ENCODE measurements around the gene SMG6.

The SMG6 gene

DNA sequence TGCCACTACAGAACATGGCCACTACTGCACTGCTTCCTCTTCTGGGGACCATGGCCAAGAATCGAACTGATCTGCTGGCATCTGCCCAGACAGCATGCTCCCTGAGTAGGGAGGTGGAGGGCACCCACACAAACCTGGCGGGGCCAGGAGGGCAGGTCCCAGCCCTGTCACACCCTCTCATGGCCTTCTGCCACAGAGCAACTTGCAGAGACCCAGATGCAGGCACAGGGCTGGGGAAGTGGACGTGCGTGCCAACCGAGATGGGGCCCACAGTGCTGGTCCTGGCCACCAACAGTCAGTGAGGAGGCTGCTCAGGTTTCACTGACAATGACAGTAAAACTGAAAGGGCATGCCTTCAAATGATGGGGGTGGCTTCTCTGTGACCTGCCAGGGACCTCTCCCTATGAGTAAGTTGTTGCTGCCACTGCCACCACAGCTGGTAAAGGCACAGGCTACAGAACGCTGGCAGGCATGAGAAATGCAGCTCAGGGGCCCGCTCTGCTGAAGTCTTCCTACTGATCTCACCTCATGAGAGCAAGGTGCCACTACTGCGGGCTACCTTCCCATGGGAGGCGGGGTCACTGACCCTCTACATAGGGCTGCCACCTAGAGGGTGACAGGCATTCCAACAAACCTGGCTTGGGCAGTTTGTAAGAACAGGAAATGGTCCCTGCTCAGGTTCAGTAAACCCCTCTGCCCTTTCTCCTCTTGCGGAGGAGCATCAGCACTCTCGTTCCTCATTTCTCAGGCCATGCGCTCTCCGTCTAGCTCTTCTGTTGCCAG, 233.2 kb downstream of the SMG6 start:
- DNase-seq: peak; percentile 58 to 65

DNA sequence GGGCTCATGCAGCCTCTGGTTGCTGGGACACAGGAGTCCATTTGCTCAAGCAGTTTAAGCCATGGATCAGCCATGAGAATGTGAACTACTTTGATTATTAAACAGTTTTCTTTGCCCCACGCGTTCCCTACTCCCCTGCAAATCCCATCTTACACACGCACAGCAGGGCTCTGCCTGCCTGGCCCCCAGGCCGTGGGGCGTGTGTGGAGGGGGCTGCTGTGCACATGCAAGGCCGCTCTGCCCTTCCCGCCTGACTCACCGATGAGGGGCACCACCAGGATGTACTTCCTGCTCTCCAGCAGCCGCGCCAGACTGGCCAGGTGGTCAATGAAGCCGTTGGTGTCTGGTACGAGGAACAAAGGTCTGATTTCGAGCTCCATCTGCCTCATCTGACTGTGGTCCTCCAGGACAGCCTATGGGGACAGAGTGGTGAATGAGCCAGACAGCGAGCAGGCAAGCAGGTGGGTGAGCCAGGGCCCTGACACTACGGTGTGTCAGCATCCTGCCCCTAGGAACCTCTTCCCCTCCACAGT, 235.0 kb downstream of the SMG6 start:
- no peak for DNase-seq

DNA sequence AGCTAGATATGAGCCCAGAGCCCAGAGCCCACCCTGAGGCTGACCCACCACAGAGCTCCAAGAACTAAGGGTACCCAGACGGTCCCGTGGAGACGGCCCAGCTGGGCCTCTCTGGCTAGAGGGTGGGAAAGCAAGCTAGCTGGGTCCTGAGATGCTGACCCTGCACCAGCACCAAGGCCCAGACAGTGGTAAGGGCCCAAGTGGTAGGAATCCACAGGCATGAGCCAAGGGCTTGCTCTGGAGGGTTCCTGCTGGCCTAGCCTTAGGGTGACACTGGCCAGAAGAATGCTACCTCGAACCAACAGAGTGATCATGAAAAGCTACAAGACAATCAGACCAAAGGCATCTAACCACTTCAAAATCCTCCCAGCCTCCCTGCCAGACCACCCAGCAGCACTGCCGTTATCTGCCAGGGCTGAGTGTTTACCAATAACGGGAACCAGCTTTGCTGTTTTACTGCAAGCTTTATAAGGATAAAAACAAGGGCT, 235.5 kb downstream of the SMG6 start:
- DNase-seq: no peak

DNA sequence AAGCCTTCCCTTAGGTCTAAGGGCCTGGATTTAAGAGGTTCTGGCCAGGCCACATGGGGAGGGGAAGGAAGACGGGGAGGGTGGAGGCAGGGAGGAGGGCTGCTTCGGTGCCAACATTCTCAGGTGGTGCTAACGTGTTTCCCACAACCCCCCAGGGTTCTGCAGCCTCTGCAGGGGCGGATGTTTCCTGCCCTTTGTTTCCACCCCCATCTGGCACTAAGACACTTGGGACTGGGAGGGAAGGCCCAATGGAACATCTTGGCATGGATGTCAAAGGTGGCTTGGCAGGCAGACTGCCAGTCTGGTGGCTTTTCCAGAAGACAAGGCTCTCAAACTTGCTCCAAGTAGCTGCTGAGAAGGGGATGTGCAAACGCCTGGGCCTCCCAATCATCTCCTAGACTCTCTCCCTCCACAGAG, 236.0 kb downstream of the SMG6 start:
- no peak for DNase-seq

DNA sequence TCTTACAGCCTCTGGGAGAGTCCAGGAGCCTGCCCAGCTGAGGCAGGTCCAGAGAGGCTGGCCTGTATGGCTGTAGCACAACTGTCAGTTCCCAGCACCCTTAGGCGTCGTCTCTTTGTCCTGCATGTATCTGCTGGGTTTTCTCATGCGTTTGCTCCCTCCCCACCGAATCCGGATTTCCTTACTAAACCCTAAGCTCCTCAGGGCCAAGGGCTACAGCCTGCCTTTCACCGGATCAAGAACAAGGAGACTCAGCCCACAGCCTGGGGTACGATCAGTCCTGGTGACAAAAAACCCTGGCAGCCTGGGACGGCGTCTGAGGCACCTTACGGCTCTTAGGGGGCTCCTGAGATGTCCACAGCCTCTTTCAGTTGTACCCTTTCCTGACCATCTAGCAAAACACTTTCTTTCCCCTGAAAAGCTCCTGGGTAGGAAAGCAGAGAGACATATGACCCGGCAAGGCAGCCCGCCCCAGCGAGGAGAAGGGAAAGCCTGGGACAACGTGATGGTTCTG, 236.5 kb downstream of the SMG6 start:
- DNase-seq: no peak

DNA sequence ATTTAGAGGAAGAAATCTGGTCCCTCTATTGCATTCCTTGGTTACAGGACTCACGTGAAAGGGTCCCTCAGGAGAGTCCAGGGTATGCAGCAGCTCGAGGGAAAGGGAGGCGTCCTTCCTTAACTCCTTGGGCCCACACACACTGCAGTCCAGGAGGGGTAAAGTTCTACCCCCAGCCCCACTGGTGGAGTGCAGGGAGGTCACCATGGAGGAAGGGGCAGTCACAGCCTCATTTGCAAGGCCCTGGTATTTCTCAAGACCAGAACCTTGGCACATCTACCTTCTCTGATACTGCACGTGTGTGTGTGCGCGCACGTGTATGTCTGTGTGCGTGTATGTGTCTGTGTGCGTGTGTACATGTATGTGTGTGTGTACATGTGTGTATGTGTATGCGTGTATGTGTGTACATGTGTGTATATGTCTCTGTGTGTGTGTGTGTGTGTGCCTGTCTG, 237.6 kb downstream of the SMG6 start:
- no peak for DNase-seq

DNA sequence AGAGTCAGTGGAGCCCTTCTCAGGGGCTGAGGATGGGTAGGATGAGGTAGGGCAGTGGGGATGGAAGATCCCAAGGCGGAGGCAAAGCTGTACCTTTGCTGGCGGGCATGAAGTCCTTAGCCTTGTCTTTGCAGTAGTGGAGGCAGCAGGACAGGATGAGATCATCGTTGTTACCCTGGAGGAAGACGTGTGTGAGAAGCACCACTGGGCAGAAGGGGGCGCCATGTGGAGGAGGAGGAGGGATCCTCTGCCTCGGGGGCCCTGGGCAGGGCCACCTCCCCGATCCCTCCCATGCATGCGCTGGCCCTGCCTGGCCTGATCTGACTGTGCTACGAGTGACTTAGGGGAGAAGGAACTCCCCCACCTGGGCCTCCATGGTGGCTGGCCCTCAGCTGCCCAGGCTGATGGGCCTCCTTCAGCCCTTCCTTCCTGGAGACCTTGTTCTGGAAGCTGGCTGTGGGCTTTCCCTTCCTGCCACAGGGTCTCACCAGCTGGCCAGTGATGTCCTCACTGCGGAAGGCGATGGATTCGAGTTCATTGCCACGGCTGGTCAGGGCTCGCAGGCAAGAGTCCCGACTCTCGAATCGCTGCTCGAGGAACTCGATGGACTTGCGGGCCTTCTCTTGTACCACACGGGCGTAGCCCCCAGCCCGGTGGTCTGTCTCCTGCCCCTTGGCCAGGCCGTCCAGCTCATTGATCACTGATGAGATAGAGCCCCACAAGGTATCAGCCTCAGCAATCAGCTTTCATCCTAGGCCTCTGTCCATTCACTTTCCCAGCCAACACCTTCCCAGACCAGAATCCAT, 238.4 kb downstream of the SMG6 start:
- peak; percentile 68 to 71 for DNase-seq

DNA sequence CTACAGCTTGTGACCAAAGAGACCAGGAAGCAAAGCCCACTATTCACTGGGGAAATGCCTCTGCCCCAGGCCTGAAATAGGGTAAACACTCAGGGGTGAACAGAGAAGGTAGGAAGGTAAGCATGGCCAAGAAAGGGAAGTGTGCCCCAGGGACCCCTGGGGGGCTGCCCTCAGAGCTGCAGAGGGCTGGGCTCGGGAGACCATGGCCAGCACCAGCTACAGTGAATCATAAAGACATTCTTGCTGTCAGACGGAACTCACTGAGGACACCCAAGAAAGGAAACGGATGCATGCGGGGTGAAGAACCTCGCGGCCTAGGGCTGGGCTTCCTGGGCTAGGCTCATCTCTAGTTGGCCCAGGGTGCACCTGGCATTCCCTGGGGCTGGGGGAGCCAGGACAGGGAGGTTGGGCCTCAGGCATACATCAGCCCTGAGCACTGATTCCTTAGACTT, 239.0 kb downstream of the SMG6 start:
- DNase-seq: no peak

DNA sequence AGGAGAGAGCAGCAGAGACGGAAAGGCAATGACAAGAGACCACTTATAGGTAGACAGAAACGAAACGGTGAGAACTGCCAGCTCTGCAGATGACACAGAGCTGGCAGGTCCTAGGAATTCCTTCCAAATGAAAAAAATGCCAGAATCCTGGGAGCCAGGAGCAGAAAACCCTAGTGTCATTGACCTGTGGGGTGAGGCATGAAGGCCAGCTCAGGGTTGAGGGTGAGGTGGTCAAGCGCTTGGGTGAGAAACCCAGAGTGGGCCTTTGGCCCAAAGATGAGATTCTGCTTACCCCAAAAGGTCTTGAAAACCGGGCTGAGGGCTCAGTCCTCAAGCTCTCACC, 239.5 kb downstream of the SMG6 start:
- no peak for DNase-seq

DNA sequence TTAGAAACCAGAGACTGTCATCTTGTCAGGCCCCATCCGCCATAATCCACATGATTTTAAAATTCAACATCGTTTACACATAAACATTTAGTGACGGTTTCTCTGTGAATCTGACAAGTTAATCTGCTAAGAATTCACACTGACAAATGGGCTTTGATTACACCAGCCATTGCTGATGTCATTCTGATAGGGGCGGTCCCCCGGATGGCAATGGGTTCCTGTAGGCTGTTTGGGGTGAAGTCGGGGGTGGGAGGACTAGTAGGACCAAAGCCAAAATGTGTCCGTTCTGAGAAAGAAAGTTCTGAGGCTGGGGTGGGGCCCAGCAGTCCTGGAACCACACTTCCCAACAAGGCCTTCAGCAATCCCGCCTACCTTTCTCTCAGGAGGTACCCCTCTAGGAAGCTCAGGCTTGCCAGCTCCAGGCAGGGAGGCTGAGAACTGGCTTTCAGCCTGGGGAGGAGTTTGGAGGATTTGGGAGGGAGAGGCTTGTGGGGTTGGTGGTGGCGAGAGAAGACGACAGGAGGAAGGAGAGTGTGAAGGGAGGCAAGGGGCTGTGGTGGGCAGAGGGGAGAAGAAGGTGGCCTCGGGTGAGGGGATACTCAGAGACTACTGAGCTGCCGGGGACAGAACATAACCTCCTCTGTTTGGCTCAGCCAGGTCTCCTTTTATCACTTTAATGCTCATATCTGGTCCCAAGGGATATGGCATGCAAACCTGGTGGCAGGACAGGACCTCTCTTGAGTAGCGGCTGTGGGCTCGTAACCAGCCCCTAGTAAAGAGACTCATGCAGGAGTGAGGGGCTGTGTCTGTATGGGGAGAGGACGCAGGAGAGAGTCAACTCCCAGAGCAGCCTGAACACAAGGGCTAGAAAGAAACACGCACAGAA, 240.1 kb downstream of the SMG6 start:
- DNase-seq: no peak

DNA sequence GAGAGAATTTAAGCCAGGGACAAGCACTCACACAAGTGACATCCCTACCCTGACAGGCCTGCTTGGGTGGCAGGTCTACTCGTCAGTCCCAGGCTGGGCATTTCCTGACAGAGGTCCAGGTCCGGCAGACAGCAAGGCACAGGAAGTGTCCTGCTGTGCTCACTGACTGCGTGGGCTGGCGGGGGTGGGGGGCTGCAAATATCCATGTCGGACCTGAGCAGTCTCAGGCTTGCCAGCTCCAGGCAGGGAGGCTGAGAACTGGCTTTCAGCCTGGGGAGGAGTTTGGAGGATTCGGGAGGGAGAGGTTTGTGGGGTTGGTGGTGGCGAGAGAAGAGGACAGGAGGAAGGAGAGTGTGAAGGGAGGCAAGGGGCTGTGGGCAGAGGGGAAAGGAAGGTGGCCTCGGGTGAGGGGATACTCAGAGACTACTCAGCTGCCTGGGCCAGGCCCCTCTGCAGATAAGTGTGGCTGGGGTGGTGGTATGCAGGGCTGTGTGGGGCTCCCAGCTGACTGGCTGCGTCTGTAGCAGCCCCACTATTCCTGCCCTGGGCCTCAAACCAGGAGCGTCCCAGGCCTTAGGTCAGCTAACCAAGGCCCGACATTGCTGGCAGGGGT, 240.9 kb downstream of the SMG6 start:
- no peak for DNase-seq

DNA sequence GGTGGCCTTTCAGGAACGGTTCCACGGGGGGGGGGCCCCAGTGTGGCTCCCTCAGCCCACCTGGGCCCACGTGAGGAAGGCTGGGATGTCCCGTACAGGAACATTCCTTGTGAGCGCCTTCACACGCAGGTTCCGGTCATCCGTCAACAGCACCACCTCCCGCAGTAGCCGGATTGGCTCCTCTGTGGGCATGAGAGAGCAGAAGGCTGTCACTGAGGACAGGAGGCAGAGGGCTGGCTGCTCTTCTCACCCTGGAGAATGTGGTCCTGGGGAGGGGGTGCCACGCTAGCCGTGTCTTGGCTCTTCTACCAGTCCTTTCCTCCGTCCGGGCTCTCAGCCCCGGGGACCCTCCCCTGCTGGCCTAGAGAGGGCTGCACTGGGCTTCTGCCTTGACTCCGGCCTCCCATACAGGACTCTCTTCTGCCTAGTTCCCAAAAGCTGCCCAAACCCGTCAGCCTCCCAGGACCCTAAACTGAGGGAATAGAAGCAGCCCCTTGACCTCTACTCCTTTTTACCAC, 242.1 kb downstream of the SMG6 start:
- DNase-seq: no peak

DNA sequence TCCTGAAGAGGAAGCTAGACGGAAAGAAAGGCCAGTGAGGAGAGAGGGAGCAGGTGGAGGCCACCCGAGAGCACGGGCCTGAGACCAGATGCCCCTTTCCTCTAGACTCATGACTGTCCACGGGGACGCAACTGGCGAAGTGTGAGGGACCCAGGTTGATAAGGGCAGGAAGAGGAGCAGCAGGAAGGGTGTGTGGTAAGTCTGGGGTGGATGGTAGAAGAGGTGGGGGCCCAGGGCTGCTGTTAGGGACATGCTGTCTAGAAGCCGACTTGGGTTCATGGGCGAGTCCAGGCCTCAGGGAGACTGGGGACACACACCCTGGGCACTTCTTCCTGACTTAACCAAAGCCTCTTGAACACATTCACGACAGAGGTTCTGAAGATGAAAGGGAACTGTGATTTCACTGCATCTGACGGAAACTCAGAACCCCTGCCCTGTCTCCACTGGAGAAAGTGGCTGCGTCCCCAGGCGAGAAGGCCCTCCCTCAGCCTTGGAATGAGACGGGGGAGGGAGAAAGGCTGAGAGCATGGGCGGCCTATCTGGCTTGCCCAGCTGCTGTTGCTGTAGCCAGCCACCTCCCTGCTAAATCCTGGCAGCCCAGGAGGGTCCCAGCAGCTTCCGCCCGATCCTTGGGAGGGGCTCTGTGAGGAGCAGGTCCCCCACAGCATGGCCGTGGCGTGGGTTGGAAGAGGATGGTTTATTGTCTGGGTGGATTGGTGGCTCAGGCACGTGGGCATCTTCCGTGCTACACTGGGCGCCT, 242.7 kb downstream of the SMG6 start:
- no peak for DNase-seq

DNA sequence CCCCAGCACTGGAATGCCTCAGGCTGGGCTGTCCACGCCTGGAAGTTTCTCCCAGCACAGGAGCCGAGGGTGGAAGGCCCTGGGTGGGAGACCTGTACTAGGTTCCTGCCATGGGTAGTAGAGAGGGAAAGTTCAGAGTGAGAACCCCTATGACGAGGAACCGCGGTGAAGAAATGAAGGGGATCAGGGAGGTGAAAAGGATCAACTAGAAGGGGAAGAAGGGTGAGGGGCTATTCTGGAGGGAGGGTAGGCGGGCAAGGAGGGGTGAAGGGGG, 243.3 kb downstream of the SMG6 start:
- DNase-seq: no peak

DNA sequence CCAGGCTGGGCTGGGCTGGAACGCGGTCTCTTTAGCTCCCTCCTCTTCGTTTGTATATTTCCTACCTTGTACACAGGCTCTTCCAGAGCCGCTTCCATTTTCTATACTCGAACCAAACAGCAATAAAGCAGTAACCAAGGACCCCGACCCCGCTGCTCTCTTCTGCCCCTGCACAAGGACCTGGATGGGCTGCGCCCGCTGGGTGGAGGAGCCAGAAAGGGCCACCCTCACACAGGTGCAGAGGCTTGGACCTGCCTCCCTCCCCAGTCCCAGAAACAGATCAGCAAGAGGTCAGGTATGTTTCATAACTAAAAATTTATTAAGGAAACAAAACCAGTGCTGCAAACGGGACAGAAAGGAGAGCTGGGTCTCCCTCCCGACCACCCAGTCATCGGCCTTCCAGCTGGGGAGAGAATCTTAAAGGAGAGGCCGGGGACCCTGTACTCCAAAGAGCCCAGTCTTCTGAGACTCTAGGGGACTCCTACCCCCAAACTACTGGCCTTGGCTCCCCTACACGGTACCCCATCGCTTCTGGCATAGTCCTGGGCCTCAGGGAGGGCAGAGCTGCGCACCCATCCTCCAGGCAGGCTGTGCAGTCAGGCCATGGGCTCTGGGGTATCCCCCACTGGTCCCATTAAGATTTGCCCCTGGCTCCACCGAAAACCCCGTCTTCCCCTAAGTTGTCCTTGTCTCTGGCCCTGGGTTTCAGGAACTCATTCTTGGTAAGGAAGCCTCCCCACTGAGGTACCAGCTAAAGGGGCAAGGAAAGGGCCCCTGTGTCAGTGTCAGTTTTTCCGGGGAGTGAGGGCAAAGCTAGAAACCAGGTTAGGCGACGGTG, 243.8 kb downstream of the SMG6 start:
- DNase-seq: no peak

DNA sequence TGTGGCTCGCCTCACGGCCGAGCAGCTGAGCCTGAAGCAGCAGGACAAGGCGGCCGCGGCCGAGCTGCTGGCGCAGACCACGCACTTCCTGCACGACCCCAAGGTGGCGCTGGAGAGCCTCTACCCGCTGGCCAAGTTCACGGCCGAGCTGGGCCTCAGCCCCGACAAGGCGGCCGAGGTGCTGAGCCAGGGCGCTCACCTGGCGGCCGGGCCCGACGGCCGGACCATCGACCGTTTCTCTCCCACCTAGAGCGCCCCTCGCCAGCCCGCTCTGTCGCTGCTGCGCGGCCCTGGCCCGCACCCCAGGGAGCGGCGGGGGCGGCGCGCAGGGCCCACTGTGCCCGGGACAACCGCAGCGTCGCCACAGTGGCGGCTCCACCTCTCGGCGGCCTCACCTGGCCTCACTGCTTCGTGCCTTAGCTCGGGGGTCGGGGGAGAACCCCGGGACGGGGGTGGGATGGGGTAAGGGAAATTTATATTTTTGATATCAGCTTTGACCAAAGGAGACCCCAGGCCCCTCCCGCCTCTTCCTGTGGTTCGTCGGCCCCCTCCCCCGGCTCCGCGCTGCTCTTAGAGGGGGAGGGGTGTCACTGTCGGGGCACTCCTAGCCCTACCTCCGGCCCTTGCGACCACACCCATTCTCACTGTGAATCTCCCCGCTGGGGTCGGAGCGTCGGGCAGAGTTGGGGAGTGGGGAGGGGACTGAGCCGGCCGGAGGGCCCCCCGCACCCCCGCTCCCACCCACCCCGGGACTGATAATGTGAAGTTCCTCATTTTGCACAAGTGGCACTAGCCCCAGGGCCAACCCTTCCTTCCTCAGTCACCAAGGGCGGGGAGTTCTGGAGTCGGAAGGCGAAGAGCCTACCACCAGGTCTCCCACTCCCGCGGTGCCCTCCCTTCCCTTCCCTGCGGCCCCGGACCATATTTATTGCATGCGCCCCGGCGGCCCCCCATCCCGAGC, 244.7 kb downstream of the SMG6 start:
- DNase-seq: peak; percentile 67 to 77

DNA sequence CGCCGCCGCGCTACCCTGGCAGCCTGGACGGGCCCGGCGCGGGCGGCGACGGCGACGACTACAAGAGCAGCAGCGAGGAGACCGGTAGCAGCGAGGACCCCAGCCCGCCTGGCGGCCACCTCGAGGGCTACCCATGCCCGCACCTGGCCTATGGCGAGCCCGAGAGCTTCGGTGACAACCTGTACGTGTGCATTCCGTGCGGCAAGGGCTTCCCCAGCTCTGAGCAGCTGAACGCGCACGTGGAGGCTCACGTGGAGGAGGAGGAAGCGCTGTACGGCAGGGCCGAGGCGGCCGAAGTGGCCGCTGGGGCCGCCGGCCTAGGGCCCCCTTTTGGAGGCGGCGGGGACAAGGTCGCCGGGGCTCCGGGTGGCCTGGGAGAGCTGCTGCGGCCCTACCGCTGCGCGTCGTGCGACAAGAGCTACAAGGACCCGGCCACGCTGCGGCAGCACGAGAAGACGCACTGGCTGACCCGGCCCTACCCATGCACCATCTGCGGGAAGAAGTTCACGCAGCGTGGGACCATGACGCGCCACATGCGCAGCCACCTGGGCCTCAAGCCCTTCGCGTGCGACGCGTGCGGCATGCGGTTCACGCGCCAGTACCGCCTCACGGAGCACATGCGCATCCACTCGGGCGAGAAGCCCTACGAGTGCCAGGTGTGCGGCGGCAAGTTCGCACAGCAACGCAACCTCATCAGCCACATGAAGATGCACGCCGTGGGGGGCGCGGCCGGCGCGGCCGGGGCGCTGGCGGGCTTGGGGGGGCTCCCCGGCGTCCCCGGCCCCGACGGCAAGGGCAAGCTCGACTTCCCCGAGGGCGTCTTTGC, 245.6 kb downstream of the SMG6 start:
- no peak for DNase-seq

DNA sequence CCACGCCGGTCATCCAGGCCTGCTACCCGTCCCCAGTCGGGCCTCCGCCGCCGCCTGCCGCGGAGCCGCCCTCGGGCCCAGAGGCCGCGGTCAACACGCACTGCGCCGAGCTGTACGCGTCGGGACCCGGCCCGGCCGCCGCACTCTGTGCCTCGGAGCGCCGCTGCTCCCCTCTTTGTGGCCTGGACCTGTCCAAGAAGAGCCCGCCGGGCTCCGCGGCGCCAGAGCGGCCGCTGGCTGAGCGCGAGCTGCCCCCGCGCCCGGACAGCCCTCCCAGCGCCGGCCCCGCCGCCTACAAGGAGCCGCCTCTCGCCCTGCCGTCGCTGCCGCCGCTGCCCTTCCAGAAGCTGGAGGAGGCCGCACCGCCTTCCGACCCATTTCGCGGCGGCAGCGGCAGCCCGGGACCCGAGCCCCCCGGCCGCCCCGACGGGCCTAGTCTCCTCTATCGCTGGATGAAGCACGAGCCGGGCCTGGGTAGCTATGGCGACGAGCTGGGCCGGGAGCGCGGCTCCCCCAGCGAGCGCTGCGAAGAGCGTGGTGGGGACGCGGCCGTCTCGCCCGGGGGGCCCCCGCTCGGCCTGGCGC, 246.3 kb downstream of the SMG6 start:
- no peak for DNase-seq
